Limb (tissue), 2 donors: ENCODE measurements around the gene GPS1.

ENCODE experiments used
- DNase-seq, 2 donors: peaks; one replicate each; pipeline ENCODE4 v3.0.0-alpha.2; 2016; ENCODE audit errors: extremely low spot score in 2 of 2

Gene GPS1

GRCh38 chr17:82088838-82089722 lies 37.4 kb downstream of the GPS1 start:
- peak in 1 of 2 donors; percentile 27 for DNase-seq

- DNase-seq, result no peak
These were observed 38.2 kb downstream of the GPS1 start for GRCh38 chr17:82089723-82090548.

GRCh38 chr17:82090549-82091263 lies 39.0 kb downstream of the GPS1 start:
- no peak for DNase-seq

GRCh38 chr17:82091264-82092066 lies 39.8 kb downstream of the GPS1 start:
- DNase-seq, result no peak

GRCh38 chr17:82092094-82092586 lies 40.4 kb downstream of the GPS1 start:
- no peak for DNase-seq

GRCh38 chr17:82092628-82092994 lies 40.9 kb downstream of the GPS1 start:
- DNase-seq, result no peak

GRCh38 chr17:82092995-82093751 lies 41.5 kb downstream of the GPS1 start:
- DNase-seq, result no peak

GRCh38 chr17:82094931-82095776 lies 43.5 kb downstream of the GPS1 start:
- peak in 1 of 2 donors; percentile 29 for DNase-seq

GRCh38 chr17:82095777-82096708 lies 44.3 kb downstream of the GPS1 start:
- peak in 1 of 2 donors; percentile 26 for DNase-seq

GRCh38 chr17:82096709-82097183 lies 45.0 kb downstream of the GPS1 start:
- DNase-seq, result no peak

GRCh38 chr17:82097184-82097918 lies 45.7 kb downstream of the GPS1 start:
- peak in 1 of 2 donors; percentile 68 for DNase-seq

- no peak for DNase-seq
These were observed 46.1 kb downstream of the GPS1 start for GRCh38 chr17:82097919-82098168.

GRCh38 chr17:82098169-82098938 lies 46.7 kb downstream of the GPS1 start, which contains the start of gene FASN:
Gene FASN, minus strand, starts transcription at chr17:82098236. Its CDS starts 1,791 bp downstream, at chr17:82096445.
- DNase-seq, result peak; percentile 94 to 97

- DNase-seq, result peak in 1 of 2 donors; percentile 65
These were observed 47.5 kb downstream of the GPS1 start for GRCh38 chr17:82098939-82099763.

- DNase-seq, result no peak
These were observed 49.0 kb downstream of the GPS1 start for GRCh38 chr17:82100502-82101298.
